ENCODE results near the gene CSRP1. TPM values are rescaled to one million over a fixed set of nuclear protein-coding genes. Genes with fewer than 3 reads are reported as not detected.

Gene CSRP1
- total and polyA plus RNA-seq, 2 donors (not counting 1 experiment from before 2014, with no cell fraction given): 23.8 to 36.7 TPM

- H3K9me3 Mint-ChIP-seq (ENCODE audit: insufficient read depth): no peaks in the 10 kb centered on the region
- H3K27ac Mint-ChIP-seq: no peak overlapping the region
- CTCF ChIA-PET: interaction anchor here (1.0 to 5.3 kb wide), 3 partner anchors 10 to 22 kb away, joined by 5 to 59 read pairs (median 33); no protein-coding TSS in a partner anchor
- Histone ChIP-seq H3K79me2 (ENCODE audit: control insufficient read depth, insufficient read depth, low read length) (peaks cover 38% of the 10 kb centered on the region), H3K4me3 (ENCODE audit: control extremely low read depth in 1 of 5, extremely low read depth in 1 of 5, insufficient read depth in 1 of 5, low read depth in 2 of 5, low read length in 4 of 5) (no peak overlapping the region), H3K4me1 (ENCODE audit: control insufficient read depth in 2 of 2, insufficient read depth in 2 of 2, low read length in 2 of 2) (peaks cover 20 to 25% of the 10 kb centered on the region in 2 donors), H2AFZ (ENCODE audit: insufficient read depth, low read depth, low read length, poor library complexity, severe bottlenecking) (no peak overlapping the region), H4K20me1 (ENCODE audit: control insufficient read depth, insufficient read depth, low read length, poor library complexity, severe bottlenecking) (no peaks in the 10 kb centered on the region), H3K4me2 (replicated peaks; ENCODE audit: low read depth, low read length, poor library complexity, severe bottlenecking) (no peak overlapping the region), H3K27me3 (replicated peaks in 1 of 4; ENCODE audit: control extremely low read depth in 1 of 4, control insufficient read depth in 3 of 4, insufficient read depth in 4 of 4, low read length in 3 of 4) (no peaks in the 10 kb centered on the region), H3K9ac (ENCODE audit: low read length) (no peak overlapping the region), H3K9me3 (ENCODE audit: control extremely low read depth in 1 of 3, control insufficient read depth in 2 of 3, insufficient read depth in 1 of 3, low read length in 2 of 3) (no peaks in the 10 kb centered on the region), H3K36me3 (replicated peaks in 1 of 2; ENCODE audit: control extremely low read depth in 1 of 2, control insufficient read depth in 1 of 2, extremely low read depth in 1 of 2, insufficient read depth in 2 of 2, low read length in 1 of 2) (no peaks in the 10 kb centered on the region), H3K27ac (ENCODE audit: low read length in 2 of 2) (no peak overlapping the region)
- WGBS (ENCODE audit: insufficient coverage): 81% methylated on average over 9 of the region's 13 CpGs
- intact Hi-C loops (cut with micrococcal nuclease): no loop called here
- POLR2A ChIA-PET: no interaction called here
- TF ChIP-seq, protein P1, sequence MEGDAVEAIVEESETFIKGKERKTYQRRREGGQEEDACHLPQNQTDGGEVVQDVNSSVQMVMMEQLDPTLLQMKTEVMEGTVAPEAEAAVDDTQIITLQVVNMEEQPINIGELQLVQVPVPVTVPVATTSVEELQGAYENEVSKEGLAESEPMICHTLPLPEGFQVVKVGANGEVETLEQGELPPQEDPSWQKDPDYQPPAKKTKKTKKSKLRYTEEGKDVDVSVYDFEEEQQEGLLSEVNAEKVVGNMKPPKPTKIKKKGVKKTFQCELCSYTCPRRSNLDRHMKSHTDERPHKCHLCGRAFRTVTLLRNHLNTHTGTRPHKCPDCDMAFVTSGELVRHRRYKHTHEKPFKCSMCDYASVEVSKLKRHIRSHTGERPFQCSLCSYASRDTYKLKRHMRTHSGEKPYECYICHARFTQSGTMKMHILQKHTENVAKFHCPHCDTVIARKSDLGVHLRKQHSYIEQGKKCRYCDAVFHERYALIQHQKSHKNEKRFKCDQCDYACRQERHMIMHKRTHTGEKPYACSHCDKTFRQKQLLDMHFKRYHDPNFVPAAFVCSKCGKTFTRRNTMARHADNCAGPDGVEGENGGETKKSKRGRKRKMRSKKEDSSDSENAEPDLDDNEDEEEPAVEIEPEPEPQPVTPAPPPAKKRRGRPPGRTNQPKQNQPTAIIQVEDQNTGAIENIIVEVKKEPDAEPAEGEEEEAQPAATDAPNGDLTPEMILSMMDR (IDR thresholded peaks at IDR 0.05): no peak
- no peak for TF ChIP-seq EZH2 (IDR thresholded peaks at IDR 0.05; ENCODE audit: borderline replicate concordance, insufficient read depth, low read depth, low read length, poor library complexity, severe bottlenecking)
- ATAC-seq (ENCODE audit: low read depth): no peak
- H3K27me3 Mint-ChIP-seq: no peaks in the 10 kb centered on the region
- no peak overlapping the region for H3K4me3 Mint-ChIP-seq
- no peak for DNase-seq
- peaks cover 28% of the 10 kb centered on the region for H3K4me1 Mint-ChIP-seq
These were observed 3.3 kb downstream of the CSRP1 start for GRCh38 chr1:201503397-201504176.

GRCh38 chr1:201502511-201502857, 4.4 kb downstream of the CSRP1 start:
- no peaks in the 10 kb centered on the region for H4K20me1 ChIP-seq (ENCODE audit: control insufficient read depth, insufficient read depth, low read length, poor library complexity, severe bottlenecking)
- peaks cover 16 to 20% of the 10 kb centered on the region in 2 donors for H3K4me1 ChIP-seq (ENCODE audit: control insufficient read depth in 2 of 2, insufficient read depth in 2 of 2, low read length in 2 of 2)
- ChIA-PET POLR2A (no interaction called here), CTCF (interaction anchor here (0.9 to 5.3 kb wide), 4 partner anchors 11 to 55 kb away, joined by 3 to 59 read pairs (median 18); no protein-coding TSS in a partner anchor)
- H2AFZ ChIP-seq (ENCODE audit: insufficient read depth, low read depth, low read length, poor library complexity, severe bottlenecking): no peak overlapping the region
- no peak overlapping the region for H3K9ac ChIP-seq (ENCODE audit: low read length)
- H3K4me2 ChIP-seq (replicated peaks; ENCODE audit: low read depth, low read length, poor library complexity, severe bottlenecking): no peak overlapping the region
- ATAC-seq (ENCODE audit: low read depth) (no peak), DNase-seq (no peak)
- H3K4me3 Mint-ChIP-seq: no peak overlapping the region
- no peak overlapping the region for H3K27ac ChIP-seq (ENCODE audit: low read length in 2 of 2)
- TF ChIP-seq, protein P1 (IDR thresholded peaks at IDR 0.05): no peak
- no peak for TF ChIP-seq EZH2 (IDR thresholded peaks at IDR 0.05; ENCODE audit: borderline replicate concordance, insufficient read depth, low read depth, low read length, poor library complexity, severe bottlenecking)
- H3K27me3 ChIP-seq (replicated peaks in 1 of 4; ENCODE audit: control extremely low read depth in 1 of 4, control insufficient read depth in 3 of 4, insufficient read depth in 4 of 4, low read length in 3 of 4): no peaks in the 10 kb centered on the region
- H3K4me1 Mint-ChIP-seq: peaks cover 24% of the 10 kb centered on the region
- no peaks in the 10 kb centered on the region for H3K36me3 ChIP-seq (replicated peaks in 1 of 2; ENCODE audit: control extremely low read depth in 1 of 2, control insufficient read depth in 1 of 2, extremely low read depth in 1 of 2, insufficient read depth in 2 of 2, low read length in 1 of 2)
- peaks cover 37% of the 10 kb centered on the region for H3K79me2 ChIP-seq (ENCODE audit: control insufficient read depth, insufficient read depth, low read length)
- no peak overlapping the region for H3K27ac Mint-ChIP-seq
- no peaks in the 10 kb centered on the region for H3K27me3 Mint-ChIP-seq
- H3K4me3 ChIP-seq (ENCODE audit: control extremely low read depth in 1 of 5, extremely low read depth in 1 of 5, insufficient read depth in 1 of 5, low read depth in 2 of 5, low read length in 4 of 5): no peak overlapping the region
- WGBS (ENCODE audit: insufficient coverage): 98% methylated on average over 3 of the region's 3 CpGs
- intact Hi-C loops (cut with micrococcal nuclease): no loop called here
- no peaks in the 10 kb centered on the region for H3K9me3 Mint-ChIP-seq (ENCODE audit: insufficient read depth)
- no peaks in the 10 kb centered on the region for H3K9me3 ChIP-seq (ENCODE audit: control extremely low read depth in 1 of 3, control insufficient read depth in 2 of 3, insufficient read depth in 1 of 3, low read length in 2 of 3)
